Measurements from ENCODE around the gene KHDC4. TPM values are rescaled to one million over a fixed set of nuclear protein-coding genes. Genes with fewer than 3 reads are reported as not detected.

KHDC4 gene
- total and polyA plus RNA-seq, 9 of the 15 experiments (the other 6 are each of a cell fraction or from before 2014, with no cell fraction given), result 12.1 to 185 (median 65.6) TPM

DNA sequence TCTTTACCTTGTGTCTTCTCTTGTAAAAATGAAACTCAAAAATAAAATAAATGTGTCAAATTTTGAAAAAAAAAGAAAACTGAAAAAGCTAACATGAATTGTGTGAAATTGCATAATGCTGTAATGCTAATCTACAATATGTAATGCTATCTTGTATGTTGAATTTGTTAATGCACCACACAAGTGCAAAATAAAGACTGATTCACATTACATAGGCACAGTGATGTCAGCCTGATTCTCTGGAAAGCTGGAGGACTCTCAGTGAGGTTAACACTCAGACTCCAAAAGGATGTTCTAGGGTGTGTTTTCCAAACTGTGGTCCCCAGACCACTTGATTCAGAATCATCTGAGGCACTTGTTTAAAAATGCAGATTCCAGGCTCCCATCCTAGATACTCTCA is 49.2 kb downstream of the KHDC4 start:
- Histone ChIP-seq H3K36me3 (ENCODE audit: control insufficient read depth, insufficient read depth, low read length) (no peaks in the 10 kb centered on the region), H4K20me1 (replicated peaks; ENCODE audit: control insufficient read depth, insufficient read depth, low read length) (no peaks in the 10 kb centered on the region), H3K4me1 (replicated peaks in 1 of 2; ENCODE audit: control insufficient read depth in 2 of 2, insufficient read depth in 2 of 2, low read length in 2 of 2) (peaks cover 8 to 23% of the 10 kb centered on the region in 2 experiments; a peak in 4 of 5 replicates), H3K79me2 (ENCODE audit: control insufficient read depth, insufficient read depth, low read length) (no peaks in the 10 kb centered on the region), H3K9ac (ENCODE audit: insufficient read depth in 1 of 2, low read depth in 2 of 2, low read length in 2 of 2) (no peak overlapping the region), H3K27ac (ENCODE audit: extremely low read depth, low read depth, low read length) (no peak overlapping the region), H3K9me3 (replicated peaks; ENCODE audit: control insufficient read depth, insufficient read depth, low read depth, low read length) (no peaks in the 10 kb centered on the region), H3K4me3 (no peak overlapping the region), H3K9me1 (ENCODE audit: control insufficient read depth, insufficient read depth, low read length) (no peaks in the 10 kb centered on the region), H2AFZ (ENCODE audit: low read depth, low read length) (peak overlapping the region; percentile 88; the same call in 1 of the 2 replicates), H3K4me2 (ENCODE audit: insufficient read depth, low read length) (no peak overlapping the region), H3K27me3 (ENCODE audit: control insufficient read depth in 2 of 2, insufficient read depth in 2 of 2, low read length in 2 of 2) (no peaks in the 10 kb centered on the region; a peak in 1 of 5 replicates)
- ChIA-PET CTCF (ENCODE audit: low intra/inter-chr PET ratio) (no interaction called here), POLR2A (interaction anchor here (1.0 to 2.6 kb wide), 8 partner anchors 8 to 115 kb away, joined by 3 to 14 read pairs (median 3); no protein-coding TSS in a partner anchor)
- intact Hi-C loops (cut with micrococcal nuclease) (no loop called here), in situ Hi-C loops (cut with MboI) (no loop called here)
- ATAC-seq, result 0 out of 3 replicates have a peak, but pooled peaks have one; percentile 20
- peak; percentile 46 for FAIRE-seq
- no TSS peak for BruUV-seq (replicated peaks)
- DNase-seq (ENCODE audit: extremely low read depth in 1 of 4, low spot score in 3 of 4), result no peak
- no peak for TF ChIP-seq CEBPG (CRISPR knock-in tag; IDR thresholded peaks at IDR 0.05)
- 0 out of 4 replicates have a peak, but pooled peaks of 1 of the 2 experiments have one; percentile 24 for TF ChIP-seq CEBPG (tag; conservative IDR thresholded peaks at IDR 0.05 in 1 of 2, IDR thresholded peaks at IDR 0.05 in 1 of 2)
- TF ChIP-seq, protein P1, sequence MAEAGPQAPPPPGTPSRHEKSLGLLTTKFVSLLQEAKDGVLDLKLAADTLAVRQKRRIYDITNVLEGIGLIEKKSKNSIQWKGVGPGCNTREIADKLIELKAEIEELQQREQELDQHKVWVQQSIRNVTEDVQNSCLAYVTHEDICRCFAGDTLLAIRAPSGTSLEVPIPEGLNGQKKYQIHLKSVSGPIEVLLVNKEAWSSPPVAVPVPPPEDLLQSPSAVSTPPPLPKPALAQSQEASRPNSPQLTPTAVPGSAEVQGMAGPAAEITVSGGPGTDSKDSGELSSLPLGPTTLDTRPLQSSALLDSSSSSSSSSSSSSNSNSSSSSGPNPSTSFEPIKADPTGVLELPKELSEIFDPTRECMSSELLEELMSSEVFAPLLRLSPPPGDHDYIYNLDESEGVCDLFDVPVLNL (CRISPR knock-in tag; IDR thresholded peaks at IDR 0.05; ENCODE audit: low read depth), result no peak
- no peak for TF ChIP-seq PPARD (CRISPR knock-in tag; IDR thresholded peaks at IDR 0.05)
- no peak for TF ChIP-seq ARID4B (CRISPR knock-in tag; IDR thresholded peaks at IDR 0.05)
- no peak for TF ChIP-seq JUND (IDR thresholded peaks at IDR 0.05; ENCODE audit: borderline replicate concordance, low read depth, low read length)
- TF ChIP-seq JUND (tag; IDR thresholded peaks at IDR 0.05; ENCODE audit: borderline replicate concordance, low read depth, low read length), result no peak
- TF ChIP-seq, protein P2, sequence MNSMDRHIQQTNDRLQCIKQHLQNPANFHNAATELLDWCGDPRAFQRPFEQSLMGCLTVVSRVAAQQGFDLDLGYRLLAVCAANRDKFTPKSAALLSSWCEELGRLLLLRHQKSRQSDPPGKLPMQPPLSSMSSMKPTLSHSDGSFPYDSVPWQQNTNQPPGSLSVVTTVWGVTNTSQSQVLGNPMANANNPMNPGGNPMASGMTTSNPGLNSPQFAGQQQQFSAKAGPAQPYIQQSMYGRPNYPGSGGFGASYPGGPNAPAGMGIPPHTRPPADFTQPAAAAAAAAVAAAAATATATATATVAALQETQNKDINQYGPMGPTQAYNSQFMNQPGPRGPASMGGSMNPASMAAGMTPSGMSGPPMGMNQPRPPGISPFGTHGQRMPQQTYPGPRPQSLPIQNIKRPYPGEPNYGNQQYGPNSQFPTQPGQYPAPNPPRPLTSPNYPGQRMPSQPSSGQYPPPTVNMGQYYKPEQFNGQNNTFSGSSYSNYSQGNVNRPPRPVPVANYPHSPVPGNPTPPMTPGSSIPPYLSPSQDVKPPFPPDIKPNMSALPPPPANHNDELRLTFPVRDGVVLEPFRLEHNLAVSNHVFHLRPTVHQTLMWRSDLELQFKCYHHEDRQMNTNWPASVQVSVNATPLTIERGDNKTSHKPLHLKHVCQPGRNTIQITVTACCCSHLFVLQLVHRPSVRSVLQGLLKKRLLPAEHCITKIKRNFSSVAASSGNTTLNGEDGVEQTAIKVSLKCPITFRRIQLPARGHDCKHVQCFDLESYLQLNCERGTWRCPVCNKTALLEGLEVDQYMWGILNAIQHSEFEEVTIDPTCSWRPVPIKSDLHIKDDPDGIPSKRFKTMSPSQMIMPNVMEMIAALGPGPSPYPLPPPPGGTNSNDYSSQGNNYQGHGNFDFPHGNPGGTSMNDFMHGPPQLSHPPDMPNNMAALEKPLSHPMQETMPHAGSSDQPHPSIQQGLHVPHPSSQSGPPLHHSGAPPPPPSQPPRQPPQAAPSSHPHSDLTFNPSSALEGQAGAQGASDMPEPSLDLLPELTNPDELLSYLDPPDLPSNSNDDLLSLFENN (IDR thresholded peaks at IDR 0.05; ENCODE audit: low read depth in 2 of 2, low read length in 2 of 2), result no peak
- no peak for TF ChIP-seq FOXK1 (CRISPR knock-in tag; IDR thresholded peaks at IDR 0.05; ENCODE audit: borderline replicate concordance)
- TF ChIP-seq RFX7 (CRISPR knock-in tag; IDR thresholded peaks at IDR 0.05), result no peak

Measured in K562 (cell line).